ENCODE data around the gene MAN2A2.
"Not testable (repeated sequence)": the region's sequence is repeated elsewhere in the genome, so short reads cannot be mapped to it uniquely, and the experiment has no call there.

Gene MAN2A2

GRCh38 chr15:90903733-90904536 is 833 bp downstream of the MAN2A2 start:
- no peak for DNase-seq (ENCODE audit: low read depth)

GRCh38 chr15:90904746-90905145 is 1.6 kb downstream of the MAN2A2 start:
- DNase-seq (ENCODE audit: low read depth), result no peak

DNA sequence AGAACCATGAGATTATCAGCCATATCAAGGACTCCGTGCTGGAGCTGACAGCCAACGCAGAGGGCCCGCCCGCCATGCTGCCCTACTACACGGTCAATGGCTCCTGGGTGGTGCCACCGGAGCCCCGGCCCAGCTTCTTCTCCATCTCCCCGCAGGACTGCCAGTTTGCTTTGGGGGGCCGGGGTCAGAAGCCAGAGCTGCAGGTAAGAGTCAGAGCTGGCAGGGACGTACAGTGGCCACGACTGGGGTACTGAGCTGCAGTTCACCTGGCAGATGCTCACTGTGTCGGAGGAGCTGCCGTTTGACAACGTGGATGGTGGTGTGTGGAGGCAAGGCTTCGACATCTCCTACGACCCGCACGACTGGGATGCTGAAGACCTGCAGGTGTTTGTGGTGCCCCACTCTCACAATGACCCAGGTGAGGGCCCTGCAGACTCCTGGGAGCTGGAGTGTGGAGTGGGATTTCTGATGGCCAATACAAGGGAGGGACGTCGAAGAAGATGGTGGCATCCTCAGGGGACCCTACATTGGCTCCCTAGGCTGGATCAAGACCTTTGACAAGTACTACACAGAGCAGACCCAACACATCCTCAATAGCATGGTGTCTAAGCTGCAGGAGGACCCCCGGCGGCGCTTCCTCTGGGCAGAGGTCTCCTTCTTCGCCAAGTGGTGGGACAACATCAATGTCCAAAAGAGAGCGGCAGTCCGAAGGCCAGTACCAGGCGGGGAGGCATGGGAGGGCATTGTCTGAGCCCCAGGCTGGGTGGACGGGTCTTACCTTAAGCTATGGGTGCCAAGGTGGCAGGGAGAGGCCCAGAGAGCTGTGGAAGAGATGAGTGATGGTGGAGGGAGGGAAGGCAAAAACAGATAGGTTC is 2.4 kb downstream of the MAN2A2 start:
- no peak for DNase-seq (ENCODE audit: low read depth)

- DNase-seq (ENCODE audit: low read depth), result no peak
These were observed 3.2 kb downstream of the MAN2A2 start for GRCh38 chr15:90906181-90906849.

GRCh38 chr15:90907051-90907660 is 4.1 kb downstream of the MAN2A2 start:
- DNase-seq (ENCODE audit: low read depth), result no peak

DNA sequence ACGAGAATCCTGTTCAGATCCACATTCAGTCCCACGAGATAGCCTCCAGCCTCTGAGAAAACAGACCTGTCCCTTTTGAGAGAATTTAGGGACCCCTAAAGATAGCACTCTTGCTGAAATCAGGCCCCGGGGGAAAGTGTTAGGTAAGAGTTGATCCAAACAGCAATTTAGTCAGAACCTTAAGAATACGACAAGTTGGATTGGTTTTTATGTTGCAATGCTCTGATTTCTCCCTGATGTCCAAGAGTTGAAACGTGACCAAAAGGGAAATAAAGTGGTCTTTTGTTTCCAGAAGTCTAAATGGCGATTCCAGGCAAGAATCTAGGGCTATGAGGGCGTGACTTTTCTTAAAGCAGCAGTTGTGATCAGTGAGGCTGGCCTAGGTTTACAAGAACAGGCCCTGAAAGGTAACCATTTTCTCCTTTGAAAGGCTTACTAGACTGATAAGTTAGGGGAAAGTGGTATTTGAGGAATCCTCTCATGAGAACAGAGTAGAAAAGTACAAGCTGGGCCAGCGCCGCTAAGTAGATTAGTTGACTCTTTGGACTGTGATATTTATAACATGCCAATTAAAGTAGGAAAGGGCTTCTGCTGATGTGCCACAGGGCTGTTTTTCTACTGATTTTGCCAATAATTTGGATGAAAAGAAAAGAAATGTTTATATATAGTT is 4.9 kb downstream of the MAN2A2 start:
- DNase-seq (ENCODE audit: low read depth), result no peak

- DNase-seq (ENCODE audit: low read depth), result not testable (repeated sequence)
These were observed 6.3 kb downstream of the MAN2A2 start for GRCh38 chr15:90909449-90909848.

- DNase-seq (ENCODE audit: low read depth), result no peak
These were observed 6.9 kb downstream of the MAN2A2 start for GRCh38 chr15:90909976-90910375.

GRCh38 chr15:90910441-90911301 is 7.6 kb downstream of the MAN2A2 start:
- no peak for DNase-seq (ENCODE audit: low read depth)

DNA sequence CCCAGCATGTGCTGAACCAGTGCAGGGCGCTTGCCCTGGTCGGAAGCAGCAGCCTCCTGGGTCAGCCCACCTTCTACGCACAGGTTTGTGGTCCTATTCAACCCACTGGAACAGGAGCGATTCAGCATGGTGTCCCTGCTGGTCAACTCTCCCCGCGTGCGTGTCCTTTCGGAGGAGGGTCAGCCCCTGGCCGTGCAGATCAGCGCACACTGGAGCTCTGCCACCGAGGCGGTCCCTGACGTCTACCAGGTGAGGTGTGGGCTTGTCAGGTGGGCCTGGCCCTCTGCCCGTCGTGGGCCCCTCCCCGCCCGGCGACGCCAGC is 8.2 kb downstream of the MAN2A2 start:
- DNase-seq (ENCODE audit: low read depth), result no peak

GRCh38 chr15:90911906-90912769 is 9.0 kb downstream of the MAN2A2 start:
- no peak for DNase-seq (ENCODE audit: low read depth)

DNA sequence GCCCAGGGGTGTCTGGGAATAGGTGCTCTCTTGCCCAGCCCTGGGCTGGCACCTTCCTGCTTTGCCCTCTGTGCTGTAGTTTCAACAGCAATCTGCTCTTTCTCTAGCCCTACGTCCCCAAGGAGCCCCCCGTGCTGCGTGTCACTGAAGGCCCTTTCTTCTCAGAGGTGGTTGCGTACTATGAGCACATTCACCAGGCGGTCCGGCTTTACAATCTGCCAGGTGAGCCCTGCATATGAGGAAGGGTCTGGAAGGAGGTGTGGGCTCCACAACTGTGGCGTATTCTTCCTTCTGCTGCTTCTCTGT is 9.6 kb downstream of the MAN2A2 start:
- no peak for DNase-seq (ENCODE audit: low read depth)

- no peak for DNase-seq (ENCODE audit: low read depth)
These were observed 10.4 kb downstream of the MAN2A2 start for GRCh38 chr15:90913398-90913944.

DNA sequence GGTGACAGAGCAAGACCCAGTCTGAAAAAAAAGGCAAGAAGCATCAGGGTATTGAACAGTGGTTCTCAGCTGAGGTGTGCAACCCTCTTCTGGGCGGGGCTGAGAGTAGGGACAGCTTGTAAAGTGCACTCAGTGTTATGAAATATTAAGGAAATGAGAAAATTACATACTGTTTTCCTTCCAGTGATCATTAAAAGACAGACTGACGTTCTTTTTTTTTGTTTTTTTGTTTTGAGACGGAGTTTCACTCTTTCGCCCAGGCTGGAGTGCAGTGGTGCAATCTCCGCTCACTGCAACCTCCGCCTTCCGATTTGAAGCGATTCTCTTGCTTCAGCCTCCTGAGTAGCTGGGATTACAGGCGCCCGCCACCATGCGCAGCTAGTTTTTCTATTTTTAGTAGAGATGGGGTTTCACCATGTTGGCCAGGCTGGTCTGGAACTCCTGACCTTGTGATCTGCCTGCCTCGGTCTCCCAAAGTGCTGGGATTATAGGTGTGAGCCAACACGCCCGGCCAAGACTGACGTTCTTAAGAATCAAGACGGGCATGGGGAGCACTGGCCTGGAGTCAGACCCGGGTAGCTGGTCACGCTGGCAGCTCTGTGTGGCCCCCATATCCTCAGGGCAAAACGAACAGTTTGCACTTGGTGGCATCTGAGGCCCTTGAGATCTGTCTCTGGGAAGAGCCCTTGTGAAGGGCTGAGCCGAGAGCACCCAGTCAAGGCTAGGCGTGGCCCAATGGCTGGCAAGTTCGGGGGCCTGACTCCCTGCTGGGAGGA is 11.4 kb downstream of the MAN2A2 start:
- no peak for DNase-seq (ENCODE audit: low read depth)

DNA sequence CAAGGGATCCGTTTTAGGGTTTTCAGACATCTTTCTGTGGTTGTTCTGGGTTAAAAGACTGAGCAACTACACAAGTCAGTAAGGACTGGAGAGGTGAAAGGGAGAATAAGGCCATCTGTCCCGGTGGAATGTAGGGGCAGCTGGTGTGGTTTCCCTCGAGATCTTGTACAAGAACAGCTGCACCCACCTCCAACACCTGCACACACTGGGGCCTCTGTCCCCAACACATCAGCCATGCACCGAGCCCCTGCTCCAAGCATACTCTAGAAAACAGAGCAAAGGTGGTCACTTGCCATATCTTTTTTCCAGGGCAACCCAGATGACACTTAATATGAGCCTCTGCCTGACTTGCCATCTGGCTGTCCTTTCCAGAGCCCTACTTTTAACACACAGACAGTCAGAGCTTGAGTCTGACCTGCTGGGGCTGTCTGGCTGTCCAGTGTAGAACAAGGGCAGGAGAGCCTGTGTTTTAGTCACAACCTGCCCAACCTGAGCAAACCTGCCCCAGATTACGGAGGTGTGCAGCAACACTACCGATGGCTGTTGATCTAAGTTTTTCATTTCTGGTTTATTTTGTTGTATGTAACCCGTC is 12.2 kb downstream of the MAN2A2 start:
- DNase-seq (ENCODE audit: low read depth), result no peak

GRCh38 chr15:90915808-90916440 is 12.8 kb downstream of the MAN2A2 start:
- DNase-seq (ENCODE audit: low read depth), result no peak

GRCh38 chr15:90916461-90916860 is 13.4 kb downstream of the MAN2A2 start:
- DNase-seq (ENCODE audit: low read depth), result no peak

GRCh38 chr15:90917569-90917968 is 14.5 kb downstream of the MAN2A2 start:
- no peak for DNase-seq (ENCODE audit: low read depth)

All from GM04504 (cell line).